Activated CD8-positive, alpha-beta T cell treated with anti-CD3 and anti-CD28 coated beads, Interleukin-2, amount 10 ng/mL, durations not matched to agents 7 days and 5 days (primary cell): ENCODE results near the gene GGA1. TPM values are rescaled to one million over a fixed set of nuclear protein-coding genes. Genes with fewer than 3 reads are reported as not detected.

ENCODE experiments used
- ATAC-seq: fragments of 150-1000 bp; cut with Tn5 transposase; one replicate; pipeline ENCODE4 v1.10.0; 2021; ENCODE audit warnings: moderate library complexity
- CTCF ChIA-PET: fragments of 350-600 bp; sonication (Branson Sonifier 250); formaldehyde crosslinking; loops from one replicate; lab custom pipeline; 2021; ENCODE audit warnings: antibody characterized with exemption; lab: Charles Lee
- POLR2A ChIA-PET: fragments of 350-600 bp; sonication (Branson Sonifier 250); formaldehyde crosslinking; loops from one replicate; lab custom pipeline; 2021; ENCODE audit warnings: antibody characterized with exemption; lab: Charles Lee
- DNase-seq: peaks from one replicate; pipeline ENCODE4 v3.0.0-alpha.2; 2020
- H3K27ac Mint-ChIP-seq: one replicate; pipeline ENCODE4 v1.8.0; 2021; ENCODE audit warnings: mild to moderate bottlenecking, mixed read lengths
- H3K27me3 Mint-ChIP-seq: one replicate; pipeline ENCODE4 v1.8.0; 2021; ENCODE audit warnings: low read depth, mixed read lengths
- H3K36me3 Mint-ChIP-seq: one replicate; pipeline ENCODE4 v1.8.0; 2021; ENCODE audit warnings: low read depth, mixed read lengths
- H3K4me1 Mint-ChIP-seq: one replicate; pipeline ENCODE4 v1.8.0; 2021; ENCODE audit warnings: low read depth, mixed read lengths
- H3K4me3 Mint-ChIP-seq: one replicate; pipeline ENCODE4 v1.8.0; 2021; ENCODE audit warnings: mild to moderate bottlenecking, mixed read lengths
- H3K9me3 Mint-ChIP-seq: one replicate; pipeline ENCODE4 v1.8.0; 2022; ENCODE audit warnings: mixed read lengths; ENCODE audit not compliant: insufficient read depth
- total RNA-seq, 2 experiments: library from RNA; stranded (reverse); gene quantifications; one replicate each; pipeline ENCODE4 v1.2.3, GENCODE V29; 2021

The GGA1 gene
- total RNA-seq, 2 experiments from 2014 or later = 66.3 to 69.5 TPM

DNA sequence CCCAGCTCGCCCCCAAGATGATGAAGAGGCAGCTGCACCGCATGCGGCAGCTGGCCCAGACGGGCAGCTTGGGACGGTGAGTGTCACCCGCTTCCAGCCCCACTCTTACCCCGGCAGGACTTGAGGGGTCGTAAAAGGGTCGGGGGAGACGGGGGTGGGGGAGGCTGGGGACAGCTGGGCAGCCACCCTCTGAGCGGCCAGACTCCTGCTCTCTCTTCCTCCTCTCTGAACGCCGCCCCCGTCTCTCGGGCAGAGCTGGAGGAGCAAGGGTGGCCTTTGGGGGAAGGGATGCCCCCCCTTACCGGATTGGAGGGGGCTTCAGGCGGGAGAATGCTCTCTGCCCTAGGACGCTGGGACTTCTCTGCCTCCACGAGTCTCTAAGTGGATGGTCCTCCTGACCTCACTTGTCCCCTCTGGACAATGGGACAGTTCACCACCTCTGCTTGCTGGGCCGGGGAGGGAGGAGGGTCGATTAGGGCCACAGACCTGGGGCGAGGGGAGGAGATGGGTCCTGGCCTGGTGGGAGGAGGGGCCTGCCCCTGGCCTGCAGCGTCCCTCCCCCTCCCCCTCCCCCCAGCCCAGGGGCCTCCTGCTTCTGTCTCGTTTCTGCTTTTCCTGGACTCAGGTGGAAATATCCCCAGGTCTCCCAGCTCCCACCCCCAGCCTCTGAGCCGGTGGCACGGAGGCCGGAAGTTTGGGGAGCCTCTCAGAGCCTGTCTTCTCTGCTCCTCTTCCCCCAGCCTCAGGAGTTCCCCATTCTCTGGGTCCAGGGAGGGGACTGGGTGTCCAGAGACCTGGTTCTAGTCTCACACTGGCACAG is 31.3 kb downstream of the GGA1 start:
- peak overlapping the region; percentile 96 for H3K27ac Mint-ChIP-seq
- H3K27me3 Mint-ChIP-seq = no peaks in the 10 kb centered on the region
- H3K4me3 Mint-ChIP-seq = peak overlapping the region; percentile 98
- DNase-seq = peak; percentile 49
- peaks cover 72% of the 10 kb centered on the region for H3K4me1 Mint-ChIP-seq
- peaks cover 54% of the 10 kb centered on the region for H3K36me3 Mint-ChIP-seq
- H3K9me3 Mint-ChIP-seq = no peaks in the 10 kb centered on the region
- CTCF ChIA-PET = interaction anchor here (0.6 to 15.5 kb wide), 7 partner anchors 7 to 42 kb away, joined by 3 to 261 read pairs (median 4); partner anchors contain the start of genes LGALS1 and PDXP
- POLR2A ChIA-PET = interaction anchor here (0.7 to 2.3 kb wide), 3 partner anchors 13 to 37 kb away, joined by 3 to 8 read pairs (median 3); partner anchors contain the start of gene PDXP
- no peak for ATAC-seq

DNA sequence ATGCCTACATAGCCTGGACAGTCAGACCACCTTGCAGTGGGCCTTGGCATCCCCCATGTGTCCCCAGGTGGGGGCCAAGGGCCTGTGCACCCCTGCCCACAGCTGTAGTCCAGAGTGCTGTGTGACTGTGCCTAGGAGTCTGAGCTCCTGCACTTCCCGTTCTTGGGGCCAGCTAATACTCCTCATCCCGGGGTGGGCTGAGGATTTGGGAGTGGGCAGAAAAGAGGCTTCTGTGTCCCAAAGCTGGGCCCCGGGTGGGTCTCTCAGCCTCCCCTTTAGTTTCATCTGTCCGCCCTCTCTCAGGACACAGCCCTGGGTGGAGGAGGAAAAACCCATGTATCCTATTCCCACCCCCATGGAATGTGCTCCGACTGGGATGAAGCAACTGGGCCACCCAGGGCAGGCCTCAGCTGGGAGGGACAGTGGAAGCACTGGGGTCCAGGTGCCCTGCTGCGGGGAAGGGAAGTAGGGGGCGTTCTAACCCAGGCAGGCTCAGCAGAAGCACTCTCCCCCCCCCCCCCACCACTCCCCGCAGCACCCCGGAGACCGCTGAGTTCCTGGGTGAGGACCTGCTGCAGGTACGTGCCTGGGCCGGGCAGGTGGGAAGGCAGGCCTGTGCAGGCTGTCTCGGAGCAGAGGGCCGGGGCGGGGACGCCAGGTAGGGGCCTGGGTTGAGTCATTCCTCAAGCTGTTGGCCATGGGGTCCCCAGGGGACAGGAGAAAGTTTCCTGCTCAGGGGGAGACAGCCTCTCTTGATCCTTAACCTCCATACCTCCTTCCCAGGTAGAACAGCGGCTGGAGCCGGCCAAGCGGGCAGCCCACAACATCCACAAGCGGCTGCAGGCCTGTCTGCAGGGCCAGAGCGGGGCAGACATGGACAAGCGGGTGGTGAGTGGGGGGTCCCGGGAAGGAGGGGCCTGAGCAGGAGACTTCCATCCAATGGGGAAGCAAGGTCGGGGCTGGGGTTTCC is 32.2 kb downstream of the GGA1 start:
- Mint-ChIP-seq H3K27ac (peak overlapping the region; percentile 96), H3K9me3 (no peaks in the 10 kb centered on the region), H3K4me1 (peaks cover 68% of the 10 kb centered on the region), H3K4me3 (peak overlapping the region; percentile 98), H3K27me3 (no peaks in the 10 kb centered on the region), H3K36me3 (peaks cover 60% of the 10 kb centered on the region)
- CTCF ChIA-PET = interaction anchor here (0.9 to 15.5 kb wide), 7 partner anchors 8 to 39 kb away, joined by 3 to 261 read pairs (median 92); partner anchors contain the start of genes GGA1, LGALS1, NOL12 and PDXP
- POLR2A ChIA-PET = interaction anchor here (0.7 to 4.0 kb wide), 6 partner anchors 8 to 36 kb away, joined by 3 to 26 read pairs (median 11); partner anchors contain the start of gene PDXP
- ATAC-seq (no peak), DNase-seq (no peak)

DNA sequence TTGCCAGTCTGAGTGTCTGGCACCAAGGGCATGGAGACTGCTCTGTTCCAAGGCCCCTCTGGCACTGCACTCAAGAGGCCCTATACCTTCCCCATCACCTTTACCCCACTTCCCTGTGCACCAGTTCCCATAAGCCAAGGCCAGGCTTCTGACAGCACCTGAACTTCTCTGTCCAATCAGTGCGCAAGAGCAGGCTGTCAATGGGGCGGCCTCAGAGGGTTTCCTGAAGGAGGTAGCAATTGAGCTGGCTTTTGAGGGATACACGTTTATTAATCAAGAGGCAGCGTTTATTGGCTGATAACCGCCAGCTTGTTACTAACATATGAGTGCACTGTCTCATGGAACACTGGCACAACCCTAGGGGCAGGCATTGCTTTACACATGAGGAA is 32.9 kb downstream of the GGA1 start:
- no peak for ATAC-seq
- Mint-ChIP-seq H3K27ac (peak overlapping the region; percentile 76), H3K4me1 (peaks cover 63% of the 10 kb centered on the region), H3K9me3 (no peaks in the 10 kb centered on the region), H3K4me3 (peak overlapping the region; percentile 98), H3K36me3 (peaks cover 57% of the 10 kb centered on the region), H3K27me3 (no peaks in the 10 kb centered on the region)
- CTCF ChIA-PET = interaction anchor here (0.8 to 15.5 kb wide), 9 partner anchors 9 to 222 kb away, joined by 3 to 261 read pairs (median 41); partner anchors contain the start of genes GGA1, LGALS1, NOL12 and PDXP
- POLR2A ChIA-PET = interaction anchor here (1.9 to 4.0 kb wide), 5 partner anchors 9 to 33 kb away, joined by 6 to 26 read pairs (median 14); partner anchors contain the start of genes GGA1, LGALS1 and PDXP
- no peak for DNase-seq

DNA sequence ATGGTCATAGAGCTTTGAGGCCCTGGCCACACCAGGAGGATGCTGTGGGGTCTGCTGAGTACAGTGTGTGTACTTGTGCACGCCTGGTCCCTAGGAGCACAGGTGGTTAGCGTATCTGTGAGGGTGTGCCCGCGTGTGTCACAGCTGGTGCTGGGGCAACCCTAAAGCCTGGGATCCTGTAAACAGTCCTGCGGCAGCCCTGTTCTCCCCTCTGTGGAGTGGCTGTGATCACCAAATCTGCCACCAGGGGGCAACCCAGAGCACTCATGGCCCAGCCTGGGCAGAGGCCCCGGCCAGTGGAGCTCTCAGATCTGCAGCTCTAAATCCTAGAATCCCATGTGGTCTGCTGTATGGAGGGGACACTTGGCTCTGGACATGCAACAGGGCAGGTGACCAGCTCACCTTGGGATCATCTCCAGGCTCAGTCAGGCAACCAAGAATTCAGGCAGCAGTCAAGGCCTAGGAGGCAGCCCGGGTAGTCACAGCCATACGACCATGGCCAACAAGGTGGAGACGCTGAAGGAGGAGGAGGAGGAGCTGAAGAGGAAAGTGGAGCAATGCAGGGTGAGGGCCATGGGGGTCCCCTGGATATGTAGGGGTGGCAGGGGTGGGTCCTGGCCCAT is 34.7 kb downstream of the GGA1 start:
- H3K9me3 Mint-ChIP-seq = no peaks in the 10 kb centered on the region
- peaks cover 47% of the 10 kb centered on the region for H3K4me1 Mint-ChIP-seq
- ATAC-seq (peak; percentile 61), DNase-seq (peak; percentile 91)
- peak overlapping the region; percentile 63 for H3K4me3 Mint-ChIP-seq
- peaks cover 69% of the 10 kb centered on the region for H3K36me3 Mint-ChIP-seq
- ChIA-PET POLR2A (interaction anchor here (0.9 to 4.0 kb wide), 15 partner anchors 8 to 329 kb away, joined by 3 to 26 read pairs (median 6); partner anchors contain the start of genes GGA1, LGALS1 and PDXP), CTCF (interaction anchor here (0.6 to 15.5 kb wide), 27 partner anchors 8 to 253 kb away, joined by 3 to 261 read pairs (median 6); partner anchors contain the start of genes ANKRD54, GGA1, LGALS1 and NOL12)
- peak overlapping the region; percentile 72 for H3K27ac Mint-ChIP-seq
- no peaks in the 10 kb centered on the region for H3K27me3 Mint-ChIP-seq

DNA sequence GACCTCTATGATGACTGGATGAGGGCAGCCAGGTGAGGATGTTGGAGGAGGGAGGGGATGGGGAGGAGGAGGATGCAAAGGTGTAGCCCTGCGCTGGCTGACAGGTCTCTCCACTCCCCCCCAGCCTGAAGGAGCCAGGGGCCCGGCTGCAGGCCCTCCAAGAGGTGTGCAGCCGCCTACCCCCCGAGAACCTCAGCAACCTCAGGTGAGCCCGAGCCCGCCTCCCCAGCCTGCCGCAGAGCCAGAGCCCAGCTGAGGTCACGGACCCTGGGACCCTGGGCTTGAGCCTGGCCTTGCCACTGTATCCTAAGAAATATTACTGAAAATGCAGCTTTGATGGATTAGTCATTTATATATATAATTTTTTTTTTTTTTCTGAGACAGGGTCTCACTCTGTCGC is 38.7 kb downstream of the GGA1 start:
- no peaks in the 10 kb centered on the region for H3K27me3 Mint-ChIP-seq
- POLR2A ChIA-PET = no interaction called here
- no peak for DNase-seq
- CTCF ChIA-PET = interaction anchor here (1.7 kb wide), 1 partner anchor 10 kb away, joined by 5 read pairs; no protein-coding TSS in a partner anchor
- H3K9me3 Mint-ChIP-seq = no peaks in the 10 kb centered on the region
- H3K27ac Mint-ChIP-seq = no peak overlapping the region
- ATAC-seq = no peak
- H3K4me1 Mint-ChIP-seq = peaks cover 27% of the 10 kb centered on the region
- peaks cover 79% of the 10 kb centered on the region for H3K36me3 Mint-ChIP-seq
- H3K4me3 Mint-ChIP-seq = no peak overlapping the region

DNA sequence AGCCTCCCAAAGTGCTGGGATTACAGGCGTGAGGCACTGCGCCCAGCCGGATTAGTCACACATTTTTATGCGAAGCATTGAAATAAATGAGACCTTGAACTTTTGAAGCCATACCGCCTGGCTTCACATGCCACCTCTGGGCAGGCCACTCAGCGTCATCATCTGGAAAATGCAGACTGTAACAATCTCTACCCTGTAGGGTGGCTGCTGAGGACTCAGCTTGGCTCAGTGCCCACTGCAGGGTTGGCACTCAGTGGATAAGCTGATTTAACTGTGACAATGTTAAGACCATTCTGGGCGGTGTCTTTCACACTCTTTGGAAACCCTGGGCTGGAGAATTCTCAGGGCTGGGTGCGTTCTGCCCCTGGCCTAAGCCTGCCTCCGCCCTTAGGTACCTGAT is 39.3 kb downstream of the GGA1 start:
- ChIA-PET CTCF (interaction anchor here (1.1 to 1.7 kb wide), 2 partner anchors 11 to 34 kb away, joined by 3 to 5 read pairs; no protein-coding TSS in a partner anchor), POLR2A (interaction anchor here (1.3 kb wide), 1 partner anchor 15 kb away, joined by 3 read pairs; no protein-coding TSS in a partner anchor)
- Mint-ChIP-seq H3K27ac (no peak overlapping the region), H3K27me3 (no peaks in the 10 kb centered on the region), H3K4me3 (no peak overlapping the region), H3K9me3 (no peaks in the 10 kb centered on the region), H3K4me1 (peaks cover 21% of the 10 kb centered on the region), H3K36me3 (peaks cover 75% of the 10 kb centered on the region)
- ATAC-seq (no peak), DNase-seq (no peak)

DNA sequence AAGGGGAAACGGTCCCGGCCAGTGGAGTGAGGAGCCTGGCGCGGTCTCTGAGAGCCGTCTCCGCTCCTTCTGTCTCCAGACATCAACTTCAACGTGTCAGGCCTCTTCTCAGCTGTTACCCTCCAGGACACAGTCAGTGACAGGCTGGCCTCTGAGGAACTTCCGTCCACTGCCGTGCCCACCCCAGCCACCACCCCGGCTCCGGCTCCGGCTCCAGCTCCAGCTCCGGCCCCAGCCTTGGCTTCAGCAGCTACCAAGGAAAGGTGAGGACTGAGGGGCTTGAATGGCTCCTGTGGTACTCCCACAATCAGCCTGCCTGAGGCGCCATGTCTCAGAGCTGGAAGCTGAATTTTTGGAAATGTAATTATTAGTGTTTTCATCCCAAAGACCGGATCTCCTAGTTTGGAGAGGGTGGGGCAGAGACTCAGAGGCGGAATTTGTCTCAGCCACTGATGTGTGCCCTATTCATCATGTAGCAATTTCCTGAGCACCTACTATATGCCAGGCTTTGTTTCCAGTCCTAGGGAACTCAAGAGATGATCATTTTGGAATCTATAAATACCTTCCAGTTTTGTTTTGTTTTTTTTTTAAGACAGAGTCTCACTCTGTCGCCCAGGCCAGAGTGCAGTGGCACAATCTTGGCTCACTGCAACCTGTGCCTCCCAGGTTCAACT is 42.0 kb downstream of the GGA1 start:
- no peak for ATAC-seq
- Mint-ChIP-seq H3K4me1 (peaks cover 4% of the 10 kb centered on the region), H3K27me3 (no peaks in the 10 kb centered on the region), H3K4me3 (no peak overlapping the region), H3K36me3 (peaks cover 63% of the 10 kb centered on the region), H3K9me3 (no peaks in the 10 kb centered on the region), H3K27ac (no peak overlapping the region)
- POLR2A ChIA-PET = no interaction called here
- DNase-seq = no peak
- CTCF ChIA-PET = interaction anchor here (0.9 to 2.8 kb wide), 3 partner anchors 8 to 31 kb away, joined by 3 to 12 read pairs (median 7); no protein-coding TSS in a partner anchor

DNA sequence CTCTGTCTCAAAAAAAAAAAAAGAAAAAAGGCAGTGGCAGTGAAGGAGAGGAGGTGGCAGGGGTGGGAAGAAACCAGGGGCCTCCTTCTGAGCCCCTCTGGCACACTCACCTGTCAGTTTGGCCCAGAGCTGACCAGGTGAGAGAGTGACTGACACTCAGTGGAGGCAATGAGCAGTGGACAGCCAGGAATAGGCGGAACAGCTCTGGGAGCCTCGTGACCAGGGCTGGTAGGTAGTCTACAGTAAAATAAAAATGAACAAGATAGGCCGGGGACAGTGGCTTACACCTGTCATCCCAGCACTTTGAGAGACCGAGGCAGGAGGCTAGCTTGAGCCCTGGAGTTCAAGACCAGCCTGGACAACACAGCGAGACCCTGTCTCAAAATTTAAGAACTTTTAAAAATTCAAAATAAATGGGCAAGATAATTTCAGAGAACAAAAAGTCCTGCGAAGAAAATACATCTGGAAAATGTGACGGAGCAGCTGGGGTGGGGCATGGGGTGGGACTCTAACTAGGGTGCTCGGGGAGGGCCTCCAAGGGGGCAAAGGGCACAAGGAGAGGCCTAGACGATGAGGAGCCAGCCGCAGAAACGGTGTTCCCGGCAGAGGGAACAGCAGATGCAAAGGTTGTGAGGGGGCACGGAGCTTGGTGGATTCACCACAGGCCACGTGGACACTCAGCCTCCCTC is 46.1 kb downstream of the GGA1 start:
- no peak overlapping the region for H3K4me3 Mint-ChIP-seq
- no peaks in the 10 kb centered on the region for H3K9me3 Mint-ChIP-seq
- ChIA-PET POLR2A (interaction anchor here (0.6 to 1.5 kb wide), 2 partner anchors 9 to 12 kb away, joined by 3 read pairs; no protein-coding TSS in a partner anchor), CTCF (interaction anchor here (1.0 kb wide), 2 partner anchors 13 to 47 kb away, joined by 3 read pairs; no protein-coding TSS in a partner anchor)
- DNase-seq = no peak
- no peak for ATAC-seq
- no peaks in the 10 kb centered on the region for H3K27me3 Mint-ChIP-seq
- H3K36me3 Mint-ChIP-seq = peaks cover 43% of the 10 kb centered on the region
- peak overlapping the region; percentile 60 for H3K27ac Mint-ChIP-seq
- H3K4me1 Mint-ChIP-seq = peaks cover 10% of the 10 kb centered on the region

DNA sequence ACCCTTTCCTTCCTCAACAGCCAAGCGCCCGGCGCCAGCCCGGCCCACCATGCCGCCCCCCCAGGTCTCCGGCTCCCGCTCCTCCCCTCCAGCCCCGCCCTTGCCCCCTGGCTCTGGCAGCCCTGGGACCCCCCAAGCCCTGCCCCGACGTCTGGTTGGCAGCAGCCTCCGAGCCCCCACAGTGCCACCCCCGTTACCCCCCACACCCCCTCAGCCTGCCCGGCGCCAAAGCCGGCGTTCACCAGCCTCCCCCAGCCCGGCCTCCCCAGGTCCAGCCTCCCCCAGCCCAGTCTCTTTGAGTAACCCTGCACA is 46.6 kb downstream of the GGA1 start:
- Mint-ChIP-seq H3K4me1 (peaks cover 15% of the 10 kb centered on the region), H3K9me3 (no peaks in the 10 kb centered on the region), H3K27me3 (no peaks in the 10 kb centered on the region), H3K36me3 (peaks cover 38% of the 10 kb centered on the region), H3K4me3 (no peak overlapping the region), H3K27ac (no peak overlapping the region)
- ChIA-PET CTCF (interaction anchor here (1.0 kb wide), 2 partner anchors 13 to 48 kb away, joined by 3 read pairs; no protein-coding TSS in a partner anchor), POLR2A (interaction anchor here (0.6 to 1.5 kb wide), 2 partner anchors 9 to 12 kb away, joined by 3 read pairs; no protein-coding TSS in a partner anchor)
- DNase-seq (no peak), ATAC-seq (no peak)
